Bronchial epithelial cell (primary cell): ENCODE results near the gene CREG1. TPM values are rescaled to one million over a fixed set of nuclear protein-coding genes. Genes with fewer than 3 reads are reported as not detected.

Experiments used
- DNase-seq: peaks from one replicate; pipeline ENCODE4 v3.0.0-alpha.2; 2010; ENCODE audit warnings: low read depth
- FAIRE-seq: peaks from 2 replicates; lab custom pipeline; 2011; peaks lifted over from hg19 to GRCh38; lab: Jason Lieb, UNC
- H3K27me3 ChIP-seq: 2 replicates; pipeline ENCODE4 v1.5.1; 2011; ENCODE audit warnings: low read length; ENCODE audit not compliant: control insufficient read depth, insufficient read depth
- H3K36me3 ChIP-seq: 2 replicates; pipeline ENCODE4 v1.5.1; 2011; ENCODE audit warnings: low read length; ENCODE audit not compliant: control insufficient read depth, insufficient read depth
- H3K4me3 ChIP-seq: 2 replicates; pipeline ENCODE4 v1.5.1; 2011; ENCODE audit warnings: mild to moderate bottlenecking, low read depth, low read length, control low read depth
- total RNA-seq: library from RNA; depleted of rRNA; stranded (reverse); fragments of >200 nt; gene quantifications from 2 replicates; pipeline ENCODE4 v1.2.1, GENCODE V29; 2014
- TF ChIP-seq, protein P1 (sequence below): IDR thresholded peaks from 2 replicates; pipeline ENCODE4 v1.5.1; 2011; ENCODE audit warnings: mild to moderate bottlenecking, moderate library complexity, low read length, control low read depth, inconsistent platforms; ENCODE audit not compliant: insufficient read depth, severe bottlenecking

Gene CREG1
- total RNA-seq, 1 donor from 2014 or later: 78.2 TPM

DNA sequence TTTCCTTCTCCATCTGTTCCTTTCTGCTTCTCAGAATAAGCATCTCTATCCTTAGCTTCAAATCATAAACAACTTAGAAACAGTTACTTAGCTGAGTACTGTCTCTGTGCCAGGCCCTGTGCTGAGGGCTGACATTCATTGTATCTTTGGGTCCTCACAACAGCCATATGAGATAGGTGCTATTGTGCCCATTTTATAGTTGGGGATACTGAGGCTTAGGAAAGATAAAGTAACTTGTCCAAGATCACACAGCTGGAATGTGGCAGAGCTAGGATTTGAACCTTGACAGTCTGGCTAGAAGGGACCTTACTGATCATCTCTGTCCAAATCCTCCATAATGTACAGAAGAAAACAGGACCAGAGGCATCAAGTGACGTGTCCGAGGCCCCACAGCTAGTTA lies 60.2 kb downstream of the CREG1 start:
- H3K36me3 ChIP-seq: no peaks in the 10 kb centered on the region

DNA sequence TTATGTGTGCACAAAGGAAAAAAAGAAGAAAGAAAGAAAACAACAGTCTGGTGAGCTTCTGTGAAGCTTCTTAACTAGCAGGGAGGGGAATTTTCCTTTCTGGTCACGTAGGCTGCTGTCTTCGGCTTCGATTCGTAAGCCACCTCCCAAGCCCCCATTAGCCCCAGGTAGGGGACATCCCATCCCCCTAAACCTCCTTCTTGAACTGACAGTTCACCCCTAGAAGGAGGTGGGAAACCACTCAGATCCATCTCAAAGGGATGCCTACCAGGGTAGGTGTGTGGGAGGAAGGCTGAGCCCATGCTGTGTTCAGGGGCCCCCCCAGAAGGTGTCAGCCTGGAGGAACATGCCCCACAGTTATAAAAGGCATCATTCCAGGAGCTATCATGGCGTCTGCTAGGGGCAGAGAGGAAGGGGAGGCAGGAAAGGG lies 61.1 kb downstream of the CREG1 start:
- Histone ChIP-seq H3K4me3 (no peak overlapping the region), H3K36me3 (no peaks in the 10 kb centered on the region), H3K27me3 (peaks cover 7% of the 10 kb centered on the region)
- DNase-seq (no peak), FAIRE-seq (no peak)
- TF ChIP-seq, protein P1, sequence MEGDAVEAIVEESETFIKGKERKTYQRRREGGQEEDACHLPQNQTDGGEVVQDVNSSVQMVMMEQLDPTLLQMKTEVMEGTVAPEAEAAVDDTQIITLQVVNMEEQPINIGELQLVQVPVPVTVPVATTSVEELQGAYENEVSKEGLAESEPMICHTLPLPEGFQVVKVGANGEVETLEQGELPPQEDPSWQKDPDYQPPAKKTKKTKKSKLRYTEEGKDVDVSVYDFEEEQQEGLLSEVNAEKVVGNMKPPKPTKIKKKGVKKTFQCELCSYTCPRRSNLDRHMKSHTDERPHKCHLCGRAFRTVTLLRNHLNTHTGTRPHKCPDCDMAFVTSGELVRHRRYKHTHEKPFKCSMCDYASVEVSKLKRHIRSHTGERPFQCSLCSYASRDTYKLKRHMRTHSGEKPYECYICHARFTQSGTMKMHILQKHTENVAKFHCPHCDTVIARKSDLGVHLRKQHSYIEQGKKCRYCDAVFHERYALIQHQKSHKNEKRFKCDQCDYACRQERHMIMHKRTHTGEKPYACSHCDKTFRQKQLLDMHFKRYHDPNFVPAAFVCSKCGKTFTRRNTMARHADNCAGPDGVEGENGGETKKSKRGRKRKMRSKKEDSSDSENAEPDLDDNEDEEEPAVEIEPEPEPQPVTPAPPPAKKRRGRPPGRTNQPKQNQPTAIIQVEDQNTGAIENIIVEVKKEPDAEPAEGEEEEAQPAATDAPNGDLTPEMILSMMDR: no peak

More for the DNA sequence above, 60.2 kb downstream of the CREG1 start:
- no peak overlapping the region for H3K4me3 ChIP-seq
- H3K27me3 ChIP-seq: peaks cover 7% of the 10 kb centered on the region
- TF ChIP-seq, protein P1: no peak
- no peak for DNase-seq
- FAIRE-seq: no peak

- no peaks in the 10 kb centered on the region for H3K36me3 ChIP-seq
- TF ChIP-seq, protein P1: no peak
- no peak overlapping the region for H3K4me3 ChIP-seq
- H3K27me3 ChIP-seq: peaks cover 7% of the 10 kb centered on the region
- DNase-seq: peak; percentile 19
- no peak for FAIRE-seq
Observed at GRCh38 chr1:167491586-167492461, 61.7 kb downstream of the CREG1 start.

Other genes starting within 250 kb of the CREG1 start
- gene CD247, start 35.2 kb downstream of the CREG1 start, total RNA-seq: not detected in 2 replicates
- under 0.01 and 0.13 TPM in 2 replicates for gene RCSD1, start 76.5 kb upstream of the CREG1 start, total RNA-seq
- 69.8 and 95.6 TPM in 2 replicates for gene MPZL1, start 168.2 kb upstream of the CREG1 start, total RNA-seq